ENCODE measurements around the gene SLC16A12. TPM values are rescaled to one million over a fixed set of nuclear protein-coding genes. Genes with fewer than 3 reads are reported as not detected.
A peak's percentile ranks its signal among the peaks of the same experiment; 100 is the strongest.

Gene SLC16A12
- total and polyA plus RNA-seq, 2 of the 4 experiments (the other 2 are of a cell fraction), result 1.4 to 1.6 TPM

GRCh38 chr10:89465196-89465595 is 70.2 kb downstream of the SLC16A12 start:
- DNase-seq, result peak; percentile 26
- Histone ChIP-seq H2BK120ac (ENCODE audit: low read depth, low read length) (no peak overlapping the region; the same call in 1 of the 2 replicates), H3K18ac (ENCODE audit: low read depth, low read length) (no peak overlapping the region), H3K4ac (ENCODE audit: low read depth, low read length) (no peak overlapping the region), H3K56ac (ENCODE audit: extremely low read depth, insufficient read depth, low read length) (no peak overlapping the region), H3K23ac (ENCODE audit: low read depth, low read length) (no peak overlapping the region), H2BK20ac (ENCODE audit: low read depth, low read length) (no peak overlapping the region), H3K27me3 (ENCODE audit: control insufficient read depth, insufficient read depth, low read length) (no peaks in the 10 kb centered on the region), H2AFZ (replicated peaks; ENCODE audit: low read length, poor library complexity) (no peak overlapping the region), H3K27ac (ENCODE audit: insufficient read depth, low read length) (no peak overlapping the region), H3K36me3 (ENCODE audit: control insufficient read depth, insufficient read depth, low read length) (no peaks in the 10 kb centered on the region), H2AK5ac (ENCODE audit: low read depth, low read length) (no peak overlapping the region), H2BK5ac (ENCODE audit: low read depth, low read length, poor library complexity, severe bottlenecking) (no peak overlapping the region), H4K20me1 (ENCODE audit: insufficient read depth, low read length) (no peaks in the 10 kb centered on the region), H4K8ac (ENCODE audit: low read depth in 2 of 2, low read length in 2 of 2) (no peak overlapping the region), H3K9me3 (ENCODE audit: control insufficient read depth, insufficient read depth, low read length) (no peaks in the 10 kb centered on the region), H3K9me1 (ENCODE audit: insufficient read depth, low read length) (peaks cover 10% of the 10 kb centered on the region), H3K4me3 (ENCODE audit: insufficient read depth, low read depth, low read length) (no peak overlapping the region), H2BK15ac (ENCODE audit: low read depth, low read length) (no peak overlapping the region; the same call in 2 of the 3 replicates), H3K9ac (ENCODE audit: low read depth, low read length) (no peak overlapping the region), H3K4me1 (ENCODE audit: control insufficient read depth, insufficient read depth, low read length) (peaks cover 4% of the 10 kb centered on the region), H3K4me2 (ENCODE audit: low read depth, low read length) (no peak overlapping the region), H3K14ac (replicated peaks; ENCODE audit: low read depth, low read length) (no peak overlapping the region), H4K5ac (ENCODE audit: low read depth, low read length) (no peak overlapping the region), H4K91ac (ENCODE audit: insufficient read depth, low read depth, low read length) (no peak overlapping the region; the same call in 1 of the 2 replicates), H2AK9ac (replicated peaks; ENCODE audit: low read depth, low read length, poor library complexity) (no peak overlapping the region), H3K79me1 (ENCODE audit: low read depth in 1 of 2, low read length in 2 of 2) (no peaks in the 10 kb centered on the region)
- BruUV-seq (replicated peaks), result no TSS peak
- no peak for ATAC-seq (ENCODE audit: low read depth)
- dilution Hi-C loops (cut with HindIII; ENCODE audit: low sequenced_read_pairs, unreplicated experiment), result no loop called here
- TF ChIP-seq RFX5 (IDR thresholded peaks at IDR 0.05; ENCODE audit: low read depth, low read length) (no peak), CEBPB (IDR thresholded peaks at IDR 0.05; ENCODE audit: low read depth, low read length) (no peak), CHD1 (IDR thresholded peaks at IDR 0.05; ENCODE audit: low read depth, low read length) (no peak), MAFK (IDR thresholded peaks at IDR 0.05; ENCODE audit: low read depth, low read length) (no peak), ELK1 (IDR thresholded peaks at IDR 0.05; ENCODE audit: borderline replicate concordance, low read depth, low read length) (no peak)
- WGBS, 2 experiments (ENCODE audit: extremely low coverage in 2 of 2, insufficient read length in 1 of 2), result no CpG with 5 or more reads among the region's 2 CpGs
- in situ Hi-C loops (cut with MboI; ENCODE audit: low sequenced_read_pairs), result no loop called here
- CTCF ChIA-PET, result interaction anchor here (2.3 kb wide), 1 partner anchor 98 kb away, joined by 7 read pairs; no protein-coding TSS in a partner anchor
- intact Hi-C loops (cut with micrococcal nuclease), result no loop called here
- POLR2A ChIA-PET (ENCODE audit: unreplicated experiment), result no interaction called here

Data from IMR-90 (cell line).